Measurements from ENCODE around the gene ALDH4A1.

The ALDH4A1 gene

GRCh38 chr1:18885311-18886002, 16.9 kb downstream of the ALDH4A1 start:
- no peak overlapping the region for H3K4me3 ChIP-seq (ENCODE audit: low read depth, low read length)
- DNase-seq (ENCODE audit: low read depth) = no peak
- TF ChIP-seq CTCF (IDR thresholded peaks at IDR 0.05; ENCODE audit: low read depth, low read length, missing control alignments) = no peak

- TF ChIP-seq CTCF (IDR thresholded peaks at IDR 0.05; ENCODE audit: low read depth, low read length, missing control alignments) = no peak
Observed at GRCh38 chr1:18884727-18885126, 17.6 kb downstream of the ALDH4A1 start.

GRCh38 chr1:18884419-18884717, 18.0 kb downstream of the ALDH4A1 start:
- DNase-seq (ENCODE audit: low read depth) = no peak
- no peak for TF ChIP-seq CTCF (IDR thresholded peaks at IDR 0.05; ENCODE audit: low read depth, low read length, missing control alignments)

More at GRCh38 chr1:18884727-18885126, 17.6 kb downstream of the ALDH4A1 start:
- no peak for DNase-seq (ENCODE audit: low read depth)
- H3K4me3 ChIP-seq (ENCODE audit: low read depth, low read length) = no peak overlapping the region

GRCh38 chr1:18883636-18884418, 18.5 kb downstream of the ALDH4A1 start:
- TF ChIP-seq CTCF (IDR thresholded peaks at IDR 0.05; ENCODE audit: low read depth, low read length, missing control alignments) = peak; percentile 98
- H3K4me3 ChIP-seq (ENCODE audit: low read depth, low read length) = no peak overlapping the region
- DNase-seq (ENCODE audit: low read depth) = peak; percentile 13

More at GRCh38 chr1:18884419-18884717, 18.0 kb downstream of the ALDH4A1 start:
- H3K4me3 ChIP-seq (ENCODE audit: low read depth, low read length) = no peak overlapping the region

- no peak for TF ChIP-seq CTCF (IDR thresholded peaks at IDR 0.05; ENCODE audit: low read depth, low read length, missing control alignments)
- no peak overlapping the region for H3K4me3 ChIP-seq (ENCODE audit: low read depth, low read length)
- no peak for DNase-seq (ENCODE audit: low read depth)
Observed at GRCh38 chr1:18883079-18883478, 19.3 kb downstream of the ALDH4A1 start.

- TF ChIP-seq CTCF (IDR thresholded peaks at IDR 0.05; ENCODE audit: low read depth, low read length, missing control alignments) = no peak
- no peak for DNase-seq (ENCODE audit: low read depth)
- no peak overlapping the region for H3K4me3 ChIP-seq (ENCODE audit: low read depth, low read length)
Observed at GRCh38 chr1:18882486-18882885, 19.9 kb downstream of the ALDH4A1 start.

Measured in GM12864 (cell line).